NCI-H2107 treated with DMSO at 0.1 percent for 48 hours (cell line): ENCODE results near the gene ME1.
"Not testable (repeated sequence)": the region's sequence is repeated elsewhere in the genome, so short reads cannot be mapped to it uniquely, and the experiment has no call there.

ENCODE experiments used
- DNase-seq: peaks from one replicate; lab custom pipeline; 2025; ENCODE audit not compliant: unreplicated experiment; lab: John Stamatoyannopoulos, UW

Gene ME1

GRCh38 chr6:83430611-83431544 lies at the start of gene ME1:
ME1 (minus strand) TSS chr6:83431051; CDS start chr6:83430954, 97 bp downstream.
- no peak for DNase-seq

GRCh38 chr6:83480470-83480869 lies 49.6 kb upstream of the ME1 start:
- DNase-seq: no peak

GRCh38 chr6:83479389-83479788 lies 48.5 kb upstream of the ME1 start:
- no peak for DNase-seq

- no peak for DNase-seq
These were observed 46.1 kb upstream of the ME1 start for GRCh38 chr6:83476971-83477370.

- peak; percentile 19 for DNase-seq
These were observed 43.5 kb upstream of the ME1 start for GRCh38 chr6:83474309-83474708.

GRCh38 chr6:83472767-83473166 lies 41.9 kb upstream of the ME1 start:
- no peak for DNase-seq

GRCh38 chr6:83470587-83470986 lies 39.7 kb upstream of the ME1 start:
- DNase-seq: no peak

- no peak for DNase-seq
These were observed 39.1 kb upstream of the ME1 start for GRCh38 chr6:83470001-83470400.

- DNase-seq: no peak
These were observed 36.8 kb upstream of the ME1 start for GRCh38 chr6:83467620-83468036.

GRCh38 chr6:83466328-83466727 lies 35.5 kb upstream of the ME1 start:
- DNase-seq: no peak

GRCh38 chr6:83464381-83465140 lies 33.7 kb upstream of the ME1 start:
- no peak for DNase-seq

GRCh38 chr6:83463886-83464285 lies 33.0 kb upstream of the ME1 start:
- no peak for DNase-seq

- DNase-seq: no peak
These were observed 31.7 kb upstream of the ME1 start for GRCh38 chr6:83462524-83462923.

- DNase-seq: no peak
These were observed 30.6 kb upstream of the ME1 start for GRCh38 chr6:83461438-83461837.

GRCh38 chr6:83459663-83460062 lies 28.8 kb upstream of the ME1 start:
- DNase-seq: no peak

GRCh38 chr6:83450015-83450414 lies 19.2 kb upstream of the ME1 start:
- not testable (repeated sequence) for DNase-seq

GRCh38 chr6:83444086-83444699 lies 13.3 kb upstream of the ME1 start:
- not testable (repeated sequence) for DNase-seq

- DNase-seq: no peak
These were observed 12.7 kb upstream of the ME1 start for GRCh38 chr6:83443516-83443915.

GRCh38 chr6:83442752-83443151 lies 11.9 kb upstream of the ME1 start:
- DNase-seq: no peak

GRCh38 chr6:83439201-83439600 lies 8.3 kb upstream of the ME1 start:
- DNase-seq: no peak

GRCh38 chr6:83436674-83437073 lies 5.8 kb upstream of the ME1 start:
- no peak for DNase-seq

GRCh38 chr6:83433177-83433576 lies 2.3 kb upstream of the ME1 start:
- DNase-seq: no peak
